SJCRH30 (cell line): ENCODE measurements around the gene TCF12. TPM values are rescaled to one million over a fixed set of nuclear protein-coding genes. Genes with fewer than 3 reads are reported as not detected.

Experiments used
- DNase-seq, 2 experiments: peaks; one replicate each; pipeline ENCODE4 v3.0.0-alpha.2; 2015 to 2020
- H3K27ac ChIP-seq: fragments of 250-450 bp; sonication (Bioruptor Pico); 2 replicates; pipeline ENCODE4 v1.5.1; 2020; ENCODE audit warnings: mild to moderate bottlenecking, moderate library complexity
- H3K27me3 ChIP-seq: fragments of 250-450 bp; sonication (Bioruptor Pico); 2 replicates; pipeline ENCODE4 v1.5.1; 2020; ENCODE audit warnings: mild to moderate bottlenecking, moderate library complexity
- H3K36me3 ChIP-seq: fragments of 250-450 bp; sonication (Bioruptor Pico); 2 replicates; pipeline ENCODE4 v1.5.1; 2020; ENCODE audit warnings: mild to moderate bottlenecking, moderate library complexity
- H3K4me1 ChIP-seq: fragments of 250-450 bp; sonication (Bioruptor Pico); 2 replicates; pipeline ENCODE4 v1.5.1; 2020; ENCODE audit warnings: mild to moderate bottlenecking, moderate library complexity
- H3K4me3 ChIP-seq: fragments of 250-450 bp; sonication (Bioruptor Pico); 2 replicates; pipeline ENCODE4 v1.5.1; 2020; ENCODE audit warnings: mild to moderate bottlenecking, moderate library complexity
- H3K9me3 ChIP-seq: fragments of 250-450 bp; sonication (Bioruptor Pico); replicated peaks from 2 replicates; pipeline ENCODE4 v1.5.1; 2020; ENCODE audit warnings: mild to moderate bottlenecking, moderate library complexity
- total RNA-seq: library from RNA; depleted of rRNA; stranded (reverse); fragments of >200 nt; shearing (Covaris generic); gene quantifications from 2 replicates; pipeline ENCODE4 v1.2.3, GENCODE V29; 2014

Gene TCF12
- total RNA-seq, 1 experiment from 2014 or later: 173 TPM

GRCh38 chr15:56893364-56893678, 25.1 kb upstream of the TCF12 start:
- no peaks in the 10 kb centered on the region for H3K36me3 ChIP-seq
- H3K27me3 ChIP-seq: no peaks in the 10 kb centered on the region
- no peak overlapping the region for H3K4me3 ChIP-seq
- DNase-seq: no peak
- no peaks in the 10 kb centered on the region for H3K9me3 ChIP-seq
- no peaks in the 10 kb centered on the region; the same call in 1 of the 2 replicates for H3K4me1 ChIP-seq
- H3K27ac ChIP-seq: no peak overlapping the region

GRCh38 chr15:56894601-56895000, 23.8 kb upstream of the TCF12 start:
- H3K4me3 ChIP-seq: no peak overlapping the region
- H3K27ac ChIP-seq: no peak overlapping the region
- DNase-seq: no peak
- no peaks in the 10 kb centered on the region for H3K9me3 ChIP-seq
- no peaks in the 10 kb centered on the region for H3K36me3 ChIP-seq
- H3K4me1 ChIP-seq: no peaks in the 10 kb centered on the region; the same call in 1 of the 2 replicates
- H3K27me3 ChIP-seq: no peaks in the 10 kb centered on the region

GRCh38 chr15:56901931-56902330, 16.5 kb upstream of the TCF12 start:
- Histone ChIP-seq H3K27ac (no peak overlapping the region), H3K36me3 (no peaks in the 10 kb centered on the region), H3K27me3 (no peaks in the 10 kb centered on the region), H3K4me3 (no peak overlapping the region), H3K9me3 (0 out of 2 replicates have a peak, but pooled peaks cover 9% of the 10 kb centered on the region), H3K4me1 (no peaks in the 10 kb centered on the region; the same call in 1 of the 2 replicates)
- no peak for DNase-seq

GRCh38 chr15:56906766-56907165, 11.7 kb upstream of the TCF12 start:
- DNase-seq: no peak
- Histone ChIP-seq H3K9me3 (0 out of 2 replicates have a peak, but pooled peaks cover 9% of the 10 kb centered on the region), H3K36me3 (no peaks in the 10 kb centered on the region), H3K27me3 (no peaks in the 10 kb centered on the region), H3K4me3 (no peak overlapping the region), H3K4me1 (no peaks in the 10 kb centered on the region), H3K27ac (no peak overlapping the region)

GRCh38 chr15:56910801-56911200, 7.6 kb upstream of the TCF12 start:
- DNase-seq: no peak
- Histone ChIP-seq H3K9me3 (no peaks in the 10 kb centered on the region), H3K4me1 (no peaks in the 10 kb centered on the region), H3K27ac (no peak overlapping the region), H3K27me3 (no peaks in the 10 kb centered on the region), H3K4me3 (no peak overlapping the region), H3K36me3 (no peaks in the 10 kb centered on the region)

GRCh38 chr15:56913241-56913640, 5.2 kb upstream of the TCF12 start:
- no peaks in the 10 kb centered on the region for H3K4me1 ChIP-seq
- no peaks in the 10 kb centered on the region for H3K36me3 ChIP-seq
- DNase-seq: no peak
- H3K27me3 ChIP-seq: no peaks in the 10 kb centered on the region
- H3K9me3 ChIP-seq: no peaks in the 10 kb centered on the region
- H3K27ac ChIP-seq: no peak overlapping the region
- H3K4me3 ChIP-seq: no peak overlapping the region

- H3K9me3 ChIP-seq: no peaks in the 10 kb centered on the region
- no peak for DNase-seq
- no peaks in the 10 kb centered on the region for H3K36me3 ChIP-seq
- H3K27ac ChIP-seq: no peak overlapping the region
- no peaks in the 10 kb centered on the region for H3K27me3 ChIP-seq
- no peaks in the 10 kb centered on the region for H3K4me1 ChIP-seq
- H3K4me3 ChIP-seq: no peak overlapping the region
Measured at GRCh38 chr15:56913670-56914069, 4.8 kb upstream of the TCF12 start.

GRCh38 chr15:56915888-56916287, 2.6 kb upstream of the TCF12 start:
- H3K4me1 ChIP-seq: peaks cover 6% of the 10 kb centered on the region; the same call in 1 of the 2 replicates

GRCh38 chr15:56916825-56917477, 1.5 kb upstream of the TCF12 start:
- Histone ChIP-seq H3K27me3 (no peaks in the 10 kb centered on the region), H3K9me3 (no peaks in the 10 kb centered on the region), H3K4me1 (peaks cover 6% of the 10 kb centered on the region; the same call in 1 of the 2 replicates), H3K4me3 (no peak overlapping the region), H3K36me3 (peaks cover 17% of the 10 kb centered on the region), H3K27ac (no peak overlapping the region)
- no peak for DNase-seq

More at GRCh38 chr15:56915888-56916287, 2.6 kb upstream of the TCF12 start:
- peaks cover 6% of the 10 kb centered on the region for H3K36me3 ChIP-seq
- no peak overlapping the region for H3K4me3 ChIP-seq
- no peak overlapping the region for H3K27ac ChIP-seq
- H3K27me3 ChIP-seq: no peaks in the 10 kb centered on the region
- H3K9me3 ChIP-seq: no peaks in the 10 kb centered on the region
- no peak for DNase-seq

- DNase-seq: no peak
- Histone ChIP-seq H3K27ac (peak overlapping the region; percentile 75; the same call in 1 of the 2 replicates), H3K36me3 (peaks cover 24% of the 10 kb centered on the region), H3K4me3 (peak overlapping the region; percentile 83), H3K27me3 (no peaks in the 10 kb centered on the region), H3K9me3 (no peaks in the 10 kb centered on the region), H3K4me1 (peaks cover 6% of the 10 kb centered on the region; the same call in 1 of the 2 replicates)
Measured at GRCh38 chr15:56917652-56918045, 795 bp upstream of the TCF12 start.

- Histone ChIP-seq H3K36me3 (peaks cover 39% of the 10 kb centered on the region), H3K27ac (peak overlapping the region; percentile 75), H3K9me3 (no peaks in the 10 kb centered on the region), H3K27me3 (no peaks in the 10 kb centered on the region), H3K4me1 (peaks cover 6% of the 10 kb centered on the region; the same call in 1 of the 2 replicates), H3K4me3 (peak overlapping the region; percentile 83)
- peak; percentile 64 to 70 for DNase-seq
Measured at GRCh38 chr15:56919031-56919608, 676 bp downstream of the TCF12 start.

GRCh38 chr15:56919609-56920366, 1.3 kb downstream of the TCF12 start:
- DNase-seq: peak; percentile 66 to 73

GRCh38 chr15:56920367-56920627, 1.9 kb downstream of the TCF12 start:
- peak overlapping the region; percentile 83 for H3K4me3 ChIP-seq
- H3K27ac ChIP-seq: peak overlapping the region; percentile 75
- peaks cover 6% of the 10 kb centered on the region; the same call in 1 of the 2 replicates for H3K4me1 ChIP-seq
- peaks cover 47% of the 10 kb centered on the region for H3K36me3 ChIP-seq
- no peaks in the 10 kb centered on the region for H3K9me3 ChIP-seq
- DNase-seq: no peak
- no peaks in the 10 kb centered on the region for H3K27me3 ChIP-seq

More at GRCh38 chr15:56919609-56920366, 1.3 kb downstream of the TCF12 start:
- peak overlapping the region; percentile 75 for H3K27ac ChIP-seq
- H3K36me3 ChIP-seq: peaks cover 45% of the 10 kb centered on the region
- H3K27me3 ChIP-seq: no peaks in the 10 kb centered on the region
- no peaks in the 10 kb centered on the region for H3K9me3 ChIP-seq
- H3K4me3 ChIP-seq: peak overlapping the region; percentile 83
- H3K4me1 ChIP-seq: peaks cover 6% of the 10 kb centered on the region; the same call in 1 of the 2 replicates

- Histone ChIP-seq H3K4me1 (peaks cover 9% of the 10 kb centered on the region; the same call in 1 of the 2 replicates), H3K9me3 (no peaks in the 10 kb centered on the region), H3K4me3 (no peak overlapping the region), H3K36me3 (peaks cover 68% of the 10 kb centered on the region), H3K27ac (no peak overlapping the region), H3K27me3 (no peaks in the 10 kb centered on the region)
- no peak for DNase-seq
Measured at GRCh38 chr15:56923174-56923591, 4.7 kb downstream of the TCF12 start.

- no peak for DNase-seq
Measured at GRCh38 chr15:56927816-56928215, 9.4 kb downstream of the TCF12 start.

More at GRCh38 chr15:56927816-56928215, 9.4 kb downstream of the TCF12 start:
- Histone ChIP-seq H3K4me1 (peaks cover 6% of the 10 kb centered on the region; the same call in 1 of the 2 replicates), H3K9me3 (no peaks in the 10 kb centered on the region), H3K27me3 (no peaks in the 10 kb centered on the region), H3K36me3 (peaks cover 53% of the 10 kb centered on the region), H3K4me3 (no peak overlapping the region), H3K27ac (no peak overlapping the region)
